Measurements from ENCODE around the gene ADAMTS12. TPM values are rescaled to one million over a fixed set of nuclear protein-coding genes. Genes with fewer than 3 reads are reported as not detected.

Gene ADAMTS12
- total RNA-seq, 1 experiment from 2014 or later = 6.2 TPM

GRCh38 chr5:33557605-33558004 is 334.2 kb downstream of the ADAMTS12 start:
- no peak for TF ChIP-seq CTCF (conservative IDR thresholded peaks at IDR 0.05)
- H4K20me1 ChIP-seq (ENCODE audit: control insufficient read depth, insufficient read depth, insufficient read length) = no peaks in the 10 kb centered on the region
- no peak overlapping the region for H3K23ac ChIP-seq (ENCODE audit: insufficient read length, low read depth, low read length)
- WGBS (ENCODE audit: extremely low coverage, insufficient read length, low lambda C conversion rate) = no CpG with 5 or more reads among the region's 3 CpGs
- no peaks in the 10 kb centered on the region for H3K23me2 ChIP-seq (ENCODE audit: insufficient read length, low read depth, low read length, poor library complexity, severe bottlenecking)
- no peak overlapping the region for H2AK5ac ChIP-seq (ENCODE audit: insufficient read length, low read length)
- no peaks in the 10 kb centered on the region for H3K79me1 ChIP-seq (ENCODE audit: insufficient read depth, low read depth, low read length, poor library complexity, severe bottlenecking)
- Mint-ChIP-seq H3K9me3 (peaks cover 5 to 8% of the 10 kb centered on the region in 2 experiments; a peak in 4 of 5 replicates), H3K27me3 (ENCODE audit: low read depth) (no peaks in the 10 kb centered on the region), H3K4me1 (peaks cover 0 to 3% of the 10 kb centered on the region in 2 experiments; a peak in 1 of 4 replicates), H3K36me3 (ENCODE audit: insufficient read depth in 1 of 3, low read depth in 3 of 3) (peaks cover 2 to 10% (median 6%) of the 10 kb centered on the region in 3 experiments; a peak in 5 of 7 replicates), H3K27ac (no peak overlapping the region), H3K4me3 (no peak overlapping the region)
- no peak overlapping the region for H3K14ac ChIP-seq (ENCODE audit: insufficient read depth, low read length)
- H3K9me3 ChIP-seq (ENCODE audit: control insufficient read depth, low read depth, low read length) = no peaks in the 10 kb centered on the region
- H3K18ac ChIP-seq (ENCODE audit: insufficient read length, low read depth, low read length) = no peak overlapping the region
- no peak for DNase-seq
- H2AFZ ChIP-seq (ENCODE audit: low read length) = no peak overlapping the region
- H3K27ac ChIP-seq (ENCODE audit: insufficient read length, low read depth, low read length) = no peak overlapping the region
- no peak overlapping the region for H3K56ac ChIP-seq (ENCODE audit: insufficient read length, low read depth, low read length)
- no peak overlapping the region for H2BK5ac ChIP-seq (ENCODE audit: insufficient read length, low read length)
- no peak overlapping the region for H3T11ph ChIP-seq (ENCODE audit: low read length)
- no peak overlapping the region for H4K5ac ChIP-seq (ENCODE audit: insufficient read length, low read depth, low read length)
- no peak overlapping the region for H4K8ac ChIP-seq (replicated peaks; ENCODE audit: insufficient read length, low read depth, low read length)
- H3K27me3 ChIP-seq (ENCODE audit: insufficient read depth, low read length) = no peaks in the 10 kb centered on the region
- no peak overlapping the region for H2BK12ac ChIP-seq (ENCODE audit: insufficient read length, low read depth, low read length)
- no peak overlapping the region for H2BK20ac ChIP-seq (ENCODE audit: low read depth, low read length, poor library complexity, severe bottlenecking)
- no peak overlapping the region for H4K91ac ChIP-seq (ENCODE audit: insufficient read length, low read depth, low read length)
- no peak overlapping the region for H2BK120ac ChIP-seq (ENCODE audit: low read depth, low read length, poor library complexity, severe bottlenecking)
- no peaks in the 10 kb centered on the region for H3K4me1 ChIP-seq (ENCODE audit: insufficient read depth, low read length)
- no peak overlapping the region for H3K9ac ChIP-seq (ENCODE audit: extremely low read depth, insufficient read length, low read length)
- no peak overlapping the region for H2BK15ac ChIP-seq (ENCODE audit: low read depth, low read length)
- no peak overlapping the region for H3K4me2 ChIP-seq (ENCODE audit: insufficient read depth, insufficient read length, low read length)
- no peak overlapping the region for H3K4ac ChIP-seq (ENCODE audit: low read depth, low read length)
- no peaks in the 10 kb centered on the region for H3K79me2 ChIP-seq (ENCODE audit: insufficient read depth, low read length)

Measured in H9 (cell line).